ENCODE measurements around the gene RNF20.

DNA sequence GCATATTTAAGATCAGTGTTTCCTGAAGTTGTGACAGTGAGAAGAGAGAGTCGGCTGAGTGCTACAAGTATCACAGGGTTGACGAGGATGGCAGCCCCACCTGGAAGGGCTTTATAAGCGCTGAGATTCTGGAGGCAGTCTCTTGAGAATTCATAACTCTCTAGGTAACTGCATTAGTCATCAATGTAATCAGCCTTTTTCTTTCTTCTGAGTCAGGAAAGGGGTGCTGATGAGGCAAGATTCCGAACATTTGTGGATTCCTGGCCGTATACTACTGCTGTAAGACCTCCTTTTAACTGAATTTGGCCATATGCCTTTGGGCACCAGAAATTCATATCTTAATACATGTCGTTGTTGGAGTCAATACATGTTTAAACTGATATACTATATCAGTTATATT, 6.6 kb upstream of the RNF20 start:
- TF ChIP-seq, protein P1, sequence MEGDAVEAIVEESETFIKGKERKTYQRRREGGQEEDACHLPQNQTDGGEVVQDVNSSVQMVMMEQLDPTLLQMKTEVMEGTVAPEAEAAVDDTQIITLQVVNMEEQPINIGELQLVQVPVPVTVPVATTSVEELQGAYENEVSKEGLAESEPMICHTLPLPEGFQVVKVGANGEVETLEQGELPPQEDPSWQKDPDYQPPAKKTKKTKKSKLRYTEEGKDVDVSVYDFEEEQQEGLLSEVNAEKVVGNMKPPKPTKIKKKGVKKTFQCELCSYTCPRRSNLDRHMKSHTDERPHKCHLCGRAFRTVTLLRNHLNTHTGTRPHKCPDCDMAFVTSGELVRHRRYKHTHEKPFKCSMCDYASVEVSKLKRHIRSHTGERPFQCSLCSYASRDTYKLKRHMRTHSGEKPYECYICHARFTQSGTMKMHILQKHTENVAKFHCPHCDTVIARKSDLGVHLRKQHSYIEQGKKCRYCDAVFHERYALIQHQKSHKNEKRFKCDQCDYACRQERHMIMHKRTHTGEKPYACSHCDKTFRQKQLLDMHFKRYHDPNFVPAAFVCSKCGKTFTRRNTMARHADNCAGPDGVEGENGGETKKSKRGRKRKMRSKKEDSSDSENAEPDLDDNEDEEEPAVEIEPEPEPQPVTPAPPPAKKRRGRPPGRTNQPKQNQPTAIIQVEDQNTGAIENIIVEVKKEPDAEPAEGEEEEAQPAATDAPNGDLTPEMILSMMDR (IDR thresholded peaks at IDR 0.05) = no peak
- TF ChIP-seq POLR2AphosphoS5 (IDR thresholded peaks at IDR 0.05; ENCODE audit: insufficient read depth in 1 of 2, low read depth in 1 of 2) (no peak), POLR2A (IDR thresholded peaks at IDR 0.05) (no peak)
